Measurements from ENCODE around the gene TMEM183A. TPM values are rescaled to one million over a fixed set of nuclear protein-coding genes. Genes with fewer than 3 reads are reported as not detected.

The TMEM183A gene
- polyA plus RNA-seq, 2 donors = 24.2 to 38.6 TPM

DNA sequence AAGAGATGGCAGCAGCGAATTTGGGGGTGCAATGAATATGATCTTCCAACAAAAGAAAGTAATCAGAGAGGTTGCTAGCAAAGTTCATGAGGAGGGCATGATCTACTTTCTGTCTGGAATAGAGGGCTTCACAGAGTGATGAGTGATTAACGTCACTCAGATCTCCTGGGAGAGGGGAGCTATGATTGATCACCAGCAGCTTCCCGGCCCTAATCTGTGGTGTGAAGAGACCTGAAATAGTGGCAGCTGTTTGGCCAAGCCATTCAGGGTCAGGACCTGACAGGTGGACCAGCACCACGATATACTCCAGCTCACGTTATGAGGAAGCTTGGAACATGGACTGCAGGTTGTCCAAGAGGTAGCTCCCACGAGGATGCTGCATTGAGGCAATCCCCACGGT lies 19.9 kb upstream of the TMEM183A start:
- H3K9me3 ChIP-seq (ENCODE audit: control insufficient read depth in 2 of 2, insufficient read depth in 1 of 2, low read depth in 1 of 2, low read length in 1 of 2) = no peaks in the 10 kb centered on the region
- H3K4me3 ChIP-seq (ENCODE audit: low read depth in 1 of 2, low read length in 2 of 2) = no peak overlapping the region
- 69 to 75% methylated on average over 7 of the region's 7 CpGs for WGBS, 2 donors
- no peak overlapping the region for H3K27ac ChIP-seq (ENCODE audit: low read depth in 2 of 2, low read length in 1 of 2)
- H3K4me1 ChIP-seq (ENCODE audit: control insufficient read depth in 2 of 2, insufficient read depth in 2 of 2, low read length in 1 of 2) = no peaks in the 10 kb centered on the region
- no peaks in the 10 kb centered on the region for H3K27me3 ChIP-seq (ENCODE audit: control insufficient read depth in 1 of 2, insufficient read depth in 2 of 2, low read length in 2 of 2)
- H3K36me3 ChIP-seq (ENCODE audit: control insufficient read depth in 2 of 2, insufficient read depth in 2 of 2, low read length in 1 of 2) = no peaks in the 10 kb centered on the region

DNA sequence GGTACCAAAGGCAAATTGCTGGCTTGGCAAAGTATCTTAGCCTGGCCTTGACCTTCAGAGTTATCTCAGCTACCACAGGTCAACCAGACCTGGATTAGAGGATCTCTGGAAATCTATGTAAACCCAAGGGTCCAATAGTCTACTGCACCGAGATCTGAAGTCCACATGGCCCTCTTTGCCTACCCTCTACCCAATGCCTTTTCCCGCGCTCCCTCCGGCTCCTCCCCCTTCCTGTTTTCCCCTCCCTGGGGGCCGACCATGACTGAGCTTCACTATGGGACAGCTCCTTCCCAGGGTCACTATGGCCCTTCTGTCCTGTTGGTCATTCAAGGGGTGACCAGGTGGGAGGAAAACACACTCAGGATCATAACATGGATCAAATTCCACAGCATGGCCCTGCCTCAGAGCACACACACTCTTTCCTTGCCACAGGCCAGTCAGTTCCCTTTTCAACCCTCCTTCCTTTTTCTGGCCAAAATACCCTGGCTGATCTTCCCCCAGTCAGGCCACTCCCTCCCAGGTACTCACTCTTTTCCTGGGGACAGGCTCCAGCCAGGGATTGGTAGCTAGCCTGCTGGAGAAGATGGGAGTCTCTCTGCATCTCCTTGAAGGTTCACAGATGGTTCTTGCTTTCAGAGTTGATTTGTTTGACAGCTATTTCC lies 19.1 kb upstream of the TMEM183A start:
- Histone ChIP-seq H3K4me1 (ENCODE audit: control insufficient read depth in 2 of 2, insufficient read depth in 2 of 2, low read length in 1 of 2) (no peaks in the 10 kb centered on the region), H3K27ac (ENCODE audit: low read depth in 2 of 2, low read length in 1 of 2) (no peak overlapping the region), H3K9me3 (ENCODE audit: control insufficient read depth in 2 of 2, insufficient read depth in 1 of 2, low read depth in 1 of 2, low read length in 1 of 2) (no peaks in the 10 kb centered on the region), H3K36me3 (ENCODE audit: control insufficient read depth in 2 of 2, insufficient read depth in 2 of 2, low read length in 1 of 2) (no peaks in the 10 kb centered on the region), H3K27me3 (ENCODE audit: control insufficient read depth in 1 of 2, insufficient read depth in 2 of 2, low read length in 2 of 2) (no peaks in the 10 kb centered on the region), H3K4me3 (ENCODE audit: low read depth in 1 of 2, low read length in 2 of 2) (no peak overlapping the region)
- WGBS, 2 donors = 69 to 79% methylated on average over 5 of the region's 5 CpGs

DNA sequence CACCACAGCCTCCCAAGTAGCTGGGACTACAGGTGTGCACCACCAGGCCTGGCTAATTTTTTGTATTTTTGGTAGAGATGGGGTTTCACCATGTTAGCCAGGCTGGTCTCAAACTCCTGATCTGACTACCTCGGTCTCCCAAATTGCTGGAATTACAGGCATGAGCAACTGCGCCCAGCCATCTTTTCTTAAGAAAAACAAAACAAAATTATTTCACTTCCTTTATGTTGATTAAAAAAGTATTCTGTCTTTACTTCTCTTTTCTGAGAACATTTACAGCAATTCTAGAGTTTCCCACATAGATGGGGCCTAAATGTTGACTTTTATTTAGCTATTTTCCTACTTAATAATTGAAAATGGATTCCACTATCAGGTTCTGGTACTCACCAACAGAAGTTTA lies 17.3 kb upstream of the TMEM183A start:
- no peak overlapping the region for H3K27ac ChIP-seq (ENCODE audit: low read depth in 2 of 2, low read length in 1 of 2)
- H3K4me1 ChIP-seq (ENCODE audit: control insufficient read depth in 2 of 2, insufficient read depth in 2 of 2, low read length in 1 of 2) = no peaks in the 10 kb centered on the region
- H3K27me3 ChIP-seq (ENCODE audit: control insufficient read depth in 1 of 2, insufficient read depth in 2 of 2, low read length in 2 of 2) = no peaks in the 10 kb centered on the region
- H3K4me3 ChIP-seq (ENCODE audit: low read depth in 1 of 2, low read length in 2 of 2) = no peak overlapping the region
- WGBS, 2 donors = 87 to 95% methylated on average over 2 of the region's 2 CpGs
- H3K36me3 ChIP-seq (ENCODE audit: control insufficient read depth in 2 of 2, insufficient read depth in 2 of 2, low read length in 1 of 2) = no peaks in the 10 kb centered on the region
- no peaks in the 10 kb centered on the region for H3K9me3 ChIP-seq (ENCODE audit: control insufficient read depth in 2 of 2, insufficient read depth in 1 of 2, low read depth in 1 of 2, low read length in 1 of 2)

DNA sequence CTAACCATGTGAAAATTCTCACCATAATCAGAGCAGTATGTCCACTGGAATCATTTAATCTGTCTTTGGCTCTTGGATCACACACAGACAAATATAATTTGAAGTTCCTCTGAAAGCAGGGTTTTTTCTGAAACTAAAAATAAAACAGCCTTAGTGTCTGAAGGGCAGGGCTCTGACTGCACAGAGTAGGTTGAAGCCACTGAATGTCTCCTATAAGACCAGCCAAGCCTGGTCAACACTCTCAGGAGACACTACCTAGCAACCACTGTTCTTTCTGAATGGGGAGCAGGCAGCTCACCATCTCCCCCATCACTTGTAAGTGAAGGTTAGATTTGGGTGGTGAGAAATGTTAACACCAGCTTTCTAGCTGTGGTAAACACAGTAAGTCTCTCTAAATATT lies 16.1 kb upstream of the TMEM183A start:
- no peak overlapping the region for H3K4me3 ChIP-seq (ENCODE audit: low read depth in 1 of 2, low read length in 2 of 2)
- H3K27ac ChIP-seq (ENCODE audit: low read depth in 2 of 2, low read length in 1 of 2) = no peak overlapping the region
- H3K27me3 ChIP-seq (ENCODE audit: control insufficient read depth in 1 of 2, insufficient read depth in 2 of 2, low read length in 2 of 2) = no peaks in the 10 kb centered on the region
- no peaks in the 10 kb centered on the region for H3K36me3 ChIP-seq (ENCODE audit: control insufficient read depth in 2 of 2, insufficient read depth in 2 of 2, low read length in 1 of 2)
- no peaks in the 10 kb centered on the region for H3K4me1 ChIP-seq (ENCODE audit: control insufficient read depth in 2 of 2, insufficient read depth in 2 of 2, low read length in 1 of 2)
- no peaks in the 10 kb centered on the region for H3K9me3 ChIP-seq (ENCODE audit: control insufficient read depth in 2 of 2, insufficient read depth in 1 of 2, low read depth in 1 of 2, low read length in 1 of 2)

DNA sequence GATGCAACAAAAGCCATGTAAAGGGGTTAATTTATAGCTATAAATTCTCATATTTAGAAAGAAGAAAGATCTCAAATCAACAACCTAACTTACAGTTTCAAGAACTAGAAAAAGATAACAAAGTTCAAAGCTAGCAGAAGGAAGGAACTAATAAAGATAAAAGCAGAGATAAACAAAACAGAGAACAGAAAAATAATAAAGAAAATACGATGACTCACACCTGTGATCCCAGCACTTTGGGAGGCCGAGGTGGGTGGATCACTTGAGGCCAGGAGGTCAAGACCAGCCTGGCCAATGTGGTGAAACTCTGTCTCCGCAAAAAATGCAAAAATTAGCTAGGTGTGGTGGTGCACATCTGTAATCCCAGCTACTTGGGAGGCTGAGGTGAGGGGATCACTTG lies 12.4 kb upstream of the TMEM183A start:
- no peaks in the 10 kb centered on the region for H3K9me3 ChIP-seq (ENCODE audit: control insufficient read depth in 2 of 2, insufficient read depth in 1 of 2, low read depth in 1 of 2, low read length in 1 of 2)
- WGBS, 2 donors = 49 to 56% methylated on average over 3 of the region's 3 CpGs
- H3K27ac ChIP-seq (ENCODE audit: low read depth in 2 of 2, low read length in 1 of 2) = no peak overlapping the region
- H3K4me1 ChIP-seq (ENCODE audit: control insufficient read depth in 2 of 2, insufficient read depth in 2 of 2, low read length in 1 of 2) = no peaks in the 10 kb centered on the region
- no peaks in the 10 kb centered on the region for H3K36me3 ChIP-seq (ENCODE audit: control insufficient read depth in 2 of 2, insufficient read depth in 2 of 2, low read length in 1 of 2)
- no peaks in the 10 kb centered on the region for H3K27me3 ChIP-seq (ENCODE audit: control insufficient read depth in 1 of 2, insufficient read depth in 2 of 2, low read length in 2 of 2)
- H3K4me3 ChIP-seq (ENCODE audit: low read depth in 1 of 2, low read length in 2 of 2) = no peak overlapping the region

DNA sequence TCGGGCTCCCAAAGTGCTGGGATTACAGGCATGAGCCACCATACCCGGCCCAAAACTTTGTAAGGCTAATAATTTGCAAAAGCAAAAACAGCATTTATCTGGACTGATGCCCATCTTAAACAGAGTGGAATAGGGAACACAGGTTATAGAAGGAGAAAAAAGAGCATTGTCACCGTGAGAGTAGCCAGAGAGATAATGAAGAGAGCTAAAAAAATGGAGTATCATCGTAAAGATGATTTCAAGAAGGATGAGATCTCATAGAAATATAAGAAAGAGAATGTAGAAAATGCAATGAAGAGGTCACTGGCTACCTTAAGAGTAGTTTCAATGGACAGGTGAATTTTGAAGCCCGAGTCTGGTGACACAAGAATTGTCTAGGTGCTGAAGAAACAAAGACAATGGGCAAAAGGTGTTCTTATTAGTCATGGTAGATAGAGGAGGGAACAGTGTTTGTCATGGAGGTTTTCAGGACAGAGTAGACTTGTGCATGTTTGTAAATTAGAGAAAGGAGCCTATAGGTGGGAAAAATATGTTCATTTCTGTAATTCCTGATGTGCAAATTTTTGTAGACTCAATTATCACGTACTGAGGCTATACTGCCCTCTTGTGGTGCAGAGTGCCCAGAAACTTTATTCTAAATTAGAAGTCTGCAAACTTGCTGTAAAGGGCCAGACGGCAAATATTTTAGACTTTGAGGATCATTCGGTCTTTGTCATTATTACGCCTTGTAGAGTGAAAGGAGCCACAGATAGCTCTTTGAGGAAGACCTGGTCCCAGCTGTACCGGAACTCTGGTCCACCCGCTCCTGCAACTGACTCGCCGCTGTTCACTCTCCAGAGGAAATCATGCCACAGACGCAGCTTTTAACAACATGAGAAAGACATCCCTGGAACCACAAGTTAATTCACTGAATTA lies 8.1 kb upstream of the TMEM183A start:
- Histone ChIP-seq H3K36me3 (ENCODE audit: control insufficient read depth in 2 of 2, insufficient read depth in 2 of 2, low read length in 1 of 2) (no peaks in the 10 kb centered on the region), H3K9me3 (ENCODE audit: control insufficient read depth in 2 of 2, insufficient read depth in 1 of 2, low read depth in 1 of 2, low read length in 1 of 2) (no peaks in the 10 kb centered on the region), H3K4me3 (ENCODE audit: low read depth in 1 of 2, low read length in 2 of 2) (no peak overlapping the region), H3K4me1 (ENCODE audit: control insufficient read depth in 2 of 2, insufficient read depth in 2 of 2, low read length in 1 of 2) (no peaks in the 10 kb centered on the region), H3K27me3 (ENCODE audit: control insufficient read depth in 1 of 2, insufficient read depth in 2 of 2, low read length in 2 of 2) (no peaks in the 10 kb centered on the region), H3K27ac (ENCODE audit: low read depth in 2 of 2, low read length in 1 of 2) (no peak overlapping the region)
- 45 to 46% methylated on average over 14 of the region's 14 CpGs for WGBS, 2 donors

DNA sequence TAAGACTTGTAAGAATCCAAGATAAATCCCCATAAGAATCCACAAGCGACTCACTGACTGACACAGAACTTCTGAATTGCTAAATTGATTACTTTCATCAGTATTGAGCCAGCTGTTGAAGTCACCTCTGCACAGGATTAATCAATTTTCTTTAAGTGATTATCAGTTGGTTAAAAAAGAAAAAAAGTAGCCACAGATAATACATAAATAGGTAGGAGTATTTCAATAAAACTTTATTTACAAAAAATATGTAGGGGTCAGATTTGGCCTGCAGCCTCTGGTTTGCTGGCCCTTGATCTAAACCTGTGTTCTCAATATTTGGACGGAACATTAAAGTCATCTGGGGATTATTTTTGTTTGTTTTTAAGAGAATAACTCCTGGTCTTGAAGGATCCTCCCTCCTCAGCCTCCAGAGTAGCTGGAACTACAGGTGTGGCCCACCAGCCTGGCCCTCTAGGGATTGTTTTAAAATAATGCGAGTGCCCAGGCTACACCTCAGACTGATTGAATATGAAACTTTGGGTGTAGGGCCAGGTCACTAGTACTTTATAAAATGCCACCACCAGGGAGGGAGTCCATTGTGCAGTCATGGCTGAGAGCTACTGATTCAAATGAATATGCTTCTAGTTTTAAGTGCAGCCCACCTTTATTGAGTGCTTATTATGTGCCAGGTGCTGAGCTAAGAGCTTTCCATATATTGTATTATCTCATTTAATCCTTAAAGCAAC lies 6.8 kb upstream of the TMEM183A start:
- Histone ChIP-seq H3K4me3 (ENCODE audit: low read depth in 1 of 2, low read length in 2 of 2) (no peak overlapping the region), H3K4me1 (ENCODE audit: control insufficient read depth in 2 of 2, insufficient read depth in 2 of 2, low read length in 1 of 2) (no peaks in the 10 kb centered on the region), H3K9me3 (ENCODE audit: control insufficient read depth in 2 of 2, insufficient read depth in 1 of 2, low read depth in 1 of 2, low read length in 1 of 2) (no peaks in the 10 kb centered on the region), H3K36me3 (ENCODE audit: control insufficient read depth in 2 of 2, insufficient read depth in 2 of 2, low read length in 1 of 2) (no peaks in the 10 kb centered on the region), H3K27ac (ENCODE audit: low read depth in 2 of 2, low read length in 1 of 2) (no peak overlapping the region), H3K27me3 (ENCODE audit: control insufficient read depth in 1 of 2, insufficient read depth in 2 of 2, low read length in 2 of 2) (no peaks in the 10 kb centered on the region)
- 76 to 78% methylated on average over 3 of the region's 3 CpGs for WGBS, 2 donors

DNA sequence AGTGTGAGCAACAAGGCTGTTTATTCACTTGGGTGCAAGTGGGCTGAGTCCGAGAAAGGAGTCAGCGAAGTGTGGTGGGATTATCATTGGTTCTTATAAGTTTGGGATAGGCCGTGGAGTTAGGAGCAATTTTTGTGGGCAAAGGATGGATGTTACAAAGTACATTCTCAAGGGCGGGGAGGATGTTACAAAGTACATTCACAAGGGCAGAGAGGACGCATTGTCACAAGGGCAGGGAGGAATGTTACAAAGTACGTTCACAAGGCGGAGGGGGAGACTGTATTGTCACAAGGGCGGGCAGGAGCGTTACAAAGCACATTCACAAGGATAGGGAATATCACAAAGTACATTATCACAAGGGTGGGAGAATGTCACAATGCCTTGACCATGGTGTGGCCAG lies 5.2 kb upstream of the TMEM183A start:
- no peaks in the 10 kb centered on the region for H3K27me3 ChIP-seq (ENCODE audit: control insufficient read depth in 1 of 2, insufficient read depth in 2 of 2, low read length in 2 of 2)
- no peaks in the 10 kb centered on the region for H3K9me3 ChIP-seq (ENCODE audit: control insufficient read depth in 2 of 2, insufficient read depth in 1 of 2, low read depth in 1 of 2, low read length in 1 of 2)
- H3K4me1 ChIP-seq (ENCODE audit: control insufficient read depth in 2 of 2, insufficient read depth in 2 of 2, low read length in 1 of 2) = no peaks in the 10 kb centered on the region
- H3K27ac ChIP-seq (ENCODE audit: low read depth in 2 of 2, low read length in 1 of 2) = no peak overlapping the region
- WGBS, 2 donors = 76 to 81% methylated on average over 9 of the region's 9 CpGs
- no peaks in the 10 kb centered on the region for H3K36me3 ChIP-seq (ENCODE audit: control insufficient read depth in 2 of 2, insufficient read depth in 2 of 2, low read length in 1 of 2)
- H3K4me3 ChIP-seq (ENCODE audit: low read depth in 1 of 2, low read length in 2 of 2) = no peak overlapping the region

DNA sequence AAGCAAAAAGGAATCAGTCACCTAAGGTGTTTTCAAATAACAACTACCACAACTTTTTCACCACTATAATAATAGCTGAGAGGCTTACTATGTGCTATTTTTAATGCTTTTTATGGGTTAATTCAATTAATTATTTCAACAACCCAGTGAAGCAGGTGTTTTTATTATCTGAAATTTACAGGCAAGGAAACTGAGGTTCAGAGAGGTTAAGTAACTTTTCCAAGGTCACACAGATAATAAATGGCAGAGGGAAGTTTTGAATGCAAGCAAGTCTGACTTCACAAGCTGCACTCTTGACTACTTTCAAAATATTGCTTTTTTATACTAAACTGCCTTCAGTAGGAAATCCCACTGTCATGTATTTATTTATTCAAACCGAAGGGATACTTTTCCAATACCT lies 4.2 kb upstream of the TMEM183A start:
- H3K4me3 ChIP-seq (ENCODE audit: low read depth in 1 of 2, low read length in 2 of 2) = no peak overlapping the region
- no peak overlapping the region for H3K27ac ChIP-seq (ENCODE audit: low read depth in 2 of 2, low read length in 1 of 2)
- no peaks in the 10 kb centered on the region for H3K4me1 ChIP-seq (ENCODE audit: control insufficient read depth in 2 of 2, insufficient read depth in 2 of 2, low read length in 1 of 2)
- H3K36me3 ChIP-seq (ENCODE audit: control insufficient read depth in 2 of 2, insufficient read depth in 2 of 2, low read length in 1 of 2) = no peaks in the 10 kb centered on the region
- H3K27me3 ChIP-seq (ENCODE audit: control insufficient read depth in 1 of 2, insufficient read depth in 2 of 2, low read length in 2 of 2) = no peaks in the 10 kb centered on the region
- H3K9me3 ChIP-seq (ENCODE audit: control insufficient read depth in 2 of 2, insufficient read depth in 1 of 2, low read depth in 1 of 2, low read length in 1 of 2) = no peaks in the 10 kb centered on the region
- WGBS, 2 donors = 86 to 89% methylated on average over 1 of the region's 1 CpG

All from esophagus (tissue), 2 donors.